Type B pancreatic cell (in vitro differentiated cells): ENCODE results near the gene PKM. TPM values are rescaled to one million over a fixed set of nuclear protein-coding genes. Genes with fewer than 3 reads are reported as not detected.

Experiments used
- DNase-seq: peaks from one replicate; pipeline ENCODE4 v3.0.0; 2021; ENCODE audit warnings: mixed read lengths; ENCODE audit not compliant: unreplicated experiment; ENCODE audit errors: extremely low spot score
- H3K27ac Mint-ChIP-seq: 2 replicates; pipeline ENCODE4 v1.8.0; 2021; ENCODE audit warnings: mild to moderate bottlenecking, mixed read lengths
- H3K27me3 Mint-ChIP-seq: 2 replicates; pipeline ENCODE4 v1.8.0; 2021; ENCODE audit warnings: mixed read lengths
- H3K36me3 Mint-ChIP-seq: 2 replicates; pipeline ENCODE4 v1.8.0; 2021; ENCODE audit warnings: mixed read lengths
- H3K4me1 Mint-ChIP-seq: one replicate; pipeline ENCODE4 v1.8.0; 2021; ENCODE audit warnings: mixed read lengths; ENCODE audit not compliant: unreplicated experiment
- H3K4me3 Mint-ChIP-seq: 2 replicates; pipeline ENCODE4 v1.8.0; 2021; ENCODE audit warnings: mild to moderate bottlenecking, mixed read lengths
- H3K9me3 Mint-ChIP-seq: 2 replicates; pipeline ENCODE4 v1.8.0; 2021; ENCODE audit warnings: mixed read lengths
- total RNA-seq: library from RNA; stranded (reverse); gene quantifications from 2 replicates; pipeline ENCODE4 v1.2.1, GENCODE V29; 2021; ENCODE audit warnings: low replicate concordance
- TF ChIP-seq, protein P1 (sequence below): fragments of 200-600 bp; sonication (generic); conservative IDR thresholded peaks from 2 replicates; pipeline ENCODE4 v1.5.0; 2021; ENCODE audit warnings: antibody characterized with exemption, mild to moderate bottlenecking

Gene PKM
- total RNA-seq, 1 donor from 2014 or later: 663 TPM

DNA sequence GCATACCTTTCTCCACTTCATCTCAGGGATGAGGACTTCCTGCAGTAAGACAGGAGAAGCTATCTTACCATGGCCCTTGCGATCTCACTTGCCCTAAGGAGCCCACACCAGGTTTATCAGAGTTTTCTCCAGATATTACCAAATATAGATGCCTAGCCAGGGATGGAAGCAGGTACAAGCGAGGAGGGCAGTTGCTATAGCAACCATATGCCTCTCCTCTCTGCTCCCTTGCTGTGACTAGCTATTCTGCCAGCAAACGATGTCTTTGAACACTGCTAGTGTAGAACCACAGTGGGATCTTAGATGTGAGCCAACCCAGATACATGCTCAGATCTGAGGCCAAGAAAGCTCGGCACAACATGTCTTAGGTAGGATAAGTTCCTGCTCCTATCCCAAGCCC, 67.3 kb downstream of the PKM start:
- Mint-ChIP-seq H3K27me3 (no peaks in the 10 kb centered on the region), H3K9me3 (no peaks in the 10 kb centered on the region), H3K36me3 (no peaks in the 10 kb centered on the region), H3K27ac (no peak overlapping the region), H3K4me3 (no peak overlapping the region), H3K4me1 (peaks cover 6% of the 10 kb centered on the region)
- TF ChIP-seq, protein P1, sequence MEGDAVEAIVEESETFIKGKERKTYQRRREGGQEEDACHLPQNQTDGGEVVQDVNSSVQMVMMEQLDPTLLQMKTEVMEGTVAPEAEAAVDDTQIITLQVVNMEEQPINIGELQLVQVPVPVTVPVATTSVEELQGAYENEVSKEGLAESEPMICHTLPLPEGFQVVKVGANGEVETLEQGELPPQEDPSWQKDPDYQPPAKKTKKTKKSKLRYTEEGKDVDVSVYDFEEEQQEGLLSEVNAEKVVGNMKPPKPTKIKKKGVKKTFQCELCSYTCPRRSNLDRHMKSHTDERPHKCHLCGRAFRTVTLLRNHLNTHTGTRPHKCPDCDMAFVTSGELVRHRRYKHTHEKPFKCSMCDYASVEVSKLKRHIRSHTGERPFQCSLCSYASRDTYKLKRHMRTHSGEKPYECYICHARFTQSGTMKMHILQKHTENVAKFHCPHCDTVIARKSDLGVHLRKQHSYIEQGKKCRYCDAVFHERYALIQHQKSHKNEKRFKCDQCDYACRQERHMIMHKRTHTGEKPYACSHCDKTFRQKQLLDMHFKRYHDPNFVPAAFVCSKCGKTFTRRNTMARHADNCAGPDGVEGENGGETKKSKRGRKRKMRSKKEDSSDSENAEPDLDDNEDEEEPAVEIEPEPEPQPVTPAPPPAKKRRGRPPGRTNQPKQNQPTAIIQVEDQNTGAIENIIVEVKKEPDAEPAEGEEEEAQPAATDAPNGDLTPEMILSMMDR: no peak
- no peak for DNase-seq

DNA sequence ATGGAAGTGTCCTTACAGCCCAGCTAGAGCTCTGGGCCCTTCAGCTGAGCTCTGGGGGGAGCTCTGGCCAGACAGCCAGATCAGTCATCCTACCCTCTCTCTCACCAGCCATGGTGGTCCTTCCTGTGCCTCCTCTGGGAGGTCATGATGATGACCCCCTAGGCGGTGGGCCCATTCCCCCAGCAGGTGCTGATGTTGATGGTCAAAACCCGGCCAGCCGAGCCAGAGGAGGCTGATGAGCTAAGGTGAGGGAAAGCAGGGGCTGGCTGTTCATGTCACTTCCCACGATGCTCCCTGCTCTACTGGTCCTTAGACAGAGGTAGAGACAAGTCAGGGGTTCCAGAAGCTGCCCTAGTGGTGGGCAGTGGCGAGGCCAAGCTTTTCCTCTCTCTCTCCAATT, 68.4 kb downstream of the PKM start:
- H3K27ac Mint-ChIP-seq: no peak overlapping the region
- H3K4me1 Mint-ChIP-seq: no peaks in the 10 kb centered on the region
- H3K27me3 Mint-ChIP-seq: no peaks in the 10 kb centered on the region
- H3K4me3 Mint-ChIP-seq: no peak overlapping the region
- no peak for DNase-seq
- no peaks in the 10 kb centered on the region for H3K9me3 Mint-ChIP-seq
- TF ChIP-seq, protein P1: no peak
- no peaks in the 10 kb centered on the region for H3K36me3 Mint-ChIP-seq

DNA sequence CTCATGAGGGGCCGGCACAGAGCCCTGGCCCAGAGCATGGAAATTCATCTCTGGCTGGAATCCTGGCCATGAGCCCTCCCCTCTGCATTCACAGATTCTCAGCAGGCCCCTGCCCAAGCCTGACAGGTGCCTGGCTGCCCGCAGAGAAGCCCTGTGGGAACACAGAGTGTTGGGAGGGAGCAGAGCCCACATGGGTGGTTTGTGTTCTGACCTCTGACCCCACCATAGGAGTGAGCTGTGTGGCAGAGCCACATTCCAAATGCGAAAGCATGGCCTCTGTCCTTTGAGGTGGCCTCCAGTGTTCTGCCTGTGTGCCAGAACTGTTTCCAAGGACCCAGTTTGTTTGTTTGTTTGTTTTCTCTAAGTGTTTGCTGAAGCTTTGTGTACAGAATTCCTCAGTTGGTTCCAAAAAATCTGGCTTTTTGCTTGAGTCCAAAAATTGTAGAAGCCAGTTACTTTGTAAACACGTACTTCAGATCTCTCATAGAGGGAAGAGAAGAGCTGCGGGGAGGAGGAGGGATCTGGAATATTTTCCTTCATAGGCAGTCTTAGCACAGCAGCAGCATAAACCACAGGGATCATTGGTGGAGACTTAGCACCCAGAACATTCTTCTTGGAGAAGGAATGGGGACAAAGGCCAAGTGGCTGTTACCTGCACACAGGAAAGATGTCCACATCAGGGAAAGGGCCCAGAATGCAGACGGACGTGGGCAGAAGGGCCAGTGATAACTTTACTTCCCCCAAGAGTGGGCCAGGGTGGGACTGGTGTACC, 69.4 kb downstream of the PKM start:
- Mint-ChIP-seq H3K36me3 (no peaks in the 10 kb centered on the region), H3K9me3 (no peaks in the 10 kb centered on the region), H3K27me3 (no peaks in the 10 kb centered on the region), H3K27ac (no peak overlapping the region), H3K4me1 (no peaks in the 10 kb centered on the region), H3K4me3 (no peak overlapping the region)
- no peak for DNase-seq
- TF ChIP-seq, protein P1: no peak

GRCh38 chr15:72160696-72161245, 70.2 kb downstream of the PKM start:
- H3K27ac Mint-ChIP-seq: no peak overlapping the region
- no peaks in the 10 kb centered on the region for H3K9me3 Mint-ChIP-seq
- H3K4me1 Mint-ChIP-seq: peaks cover 2% of the 10 kb centered on the region
- no peak overlapping the region for H3K4me3 Mint-ChIP-seq
- no peak for DNase-seq
- H3K36me3 Mint-ChIP-seq: no peaks in the 10 kb centered on the region
- TF ChIP-seq, protein P1: no peak
- H3K27me3 Mint-ChIP-seq: no peaks in the 10 kb centered on the region

- TF ChIP-seq, protein P1: no peak
- Mint-ChIP-seq H3K4me1 (peaks cover 10% of the 10 kb centered on the region), H3K9me3 (no peaks in the 10 kb centered on the region), H3K27me3 (no peaks in the 10 kb centered on the region), H3K36me3 (no peaks in the 10 kb centered on the region), H3K27ac (no peak overlapping the region), H3K4me3 (no peak overlapping the region)
- no peak for DNase-seq
Observed at GRCh38 chr15:72156928-72157327, 74.1 kb downstream of the PKM start.
